GM12872 (cell line): ENCODE data around the gene PLXNB2.

Experiments
- CTCF ChIP-seq: IDR thresholded peaks from 3 replicates; pipeline ENCODE4 v1.5.1; 2011; ENCODE audit warnings: low read depth, mild to moderate bottlenecking, low read length, moderate library complexity; ENCODE audit not compliant: insufficient read depth

The PLXNB2 gene

DNA sequence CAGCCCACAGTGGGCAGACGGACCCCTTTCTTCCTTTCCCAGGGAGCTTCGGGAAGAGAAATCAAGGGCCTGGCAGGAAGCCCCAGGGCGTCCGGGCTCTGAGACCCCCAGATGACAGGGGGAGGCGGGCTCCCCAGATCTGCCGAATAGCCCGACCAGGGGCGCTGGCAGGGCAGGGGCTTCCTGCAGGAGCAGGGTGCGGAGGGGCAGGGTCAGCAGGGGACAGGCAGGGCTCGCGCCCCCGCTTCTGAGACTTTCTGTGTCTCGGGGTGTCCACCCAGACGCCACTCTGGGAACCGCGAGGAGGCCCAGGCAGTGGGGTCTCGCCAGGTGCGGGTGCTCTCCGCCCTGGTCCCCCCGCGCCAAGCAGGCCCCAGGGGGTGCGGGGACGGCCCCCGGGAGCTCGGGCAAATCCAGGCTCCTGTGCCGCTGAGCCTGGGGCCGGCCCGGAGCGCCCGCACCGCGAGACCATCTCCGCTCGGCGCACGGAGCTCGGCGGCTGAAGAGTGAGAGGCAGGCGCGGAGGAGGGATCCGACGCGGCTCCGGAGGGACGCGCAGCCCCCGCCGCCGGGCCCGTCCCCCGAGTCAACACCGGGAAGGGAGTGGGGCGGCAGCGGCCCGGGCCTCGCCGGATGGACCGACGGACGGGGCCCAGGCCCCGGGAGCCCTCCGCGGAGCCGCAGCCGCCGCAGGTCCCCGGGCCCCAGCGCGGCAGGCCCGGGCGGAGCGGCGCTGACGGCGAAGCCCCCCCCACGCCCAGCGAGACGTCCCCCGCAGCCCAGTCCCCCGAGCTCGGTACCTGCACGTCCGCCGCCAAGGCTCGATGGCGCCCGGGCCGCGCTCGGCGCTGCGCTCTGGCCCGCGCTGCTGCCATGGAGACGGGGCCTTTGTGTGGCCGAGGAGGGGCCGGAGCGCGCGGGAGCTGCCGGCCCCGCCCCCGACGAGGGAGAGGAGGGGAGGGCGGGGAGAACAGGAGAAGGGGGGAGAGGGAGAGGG lies at the start of gene PLXNB2:
PLXNB2 (minus strand) TSS at position 894 of the 997 bp plus-strand sequence. CDS start 17,062 bp downstream, outside the sequence.
- TF ChIP-seq CTCF: no peak

GRCh38 chr22:50357222-50357621 lies 49.8 kb upstream of the PLXNB2 start:
- TF ChIP-seq CTCF: no peak

- TF ChIP-seq CTCF: no peak
Measured at GRCh38 chr22:50356186-50356585, 48.7 kb upstream of the PLXNB2 start.

GRCh38 chr22:50348058-50348457 lies 40.6 kb upstream of the PLXNB2 start:
- no peak for TF ChIP-seq CTCF

- TF ChIP-seq CTCF: no peak
Measured at GRCh38 chr22:50347157-50347556, 39.7 kb upstream of the PLXNB2 start.

DNA sequence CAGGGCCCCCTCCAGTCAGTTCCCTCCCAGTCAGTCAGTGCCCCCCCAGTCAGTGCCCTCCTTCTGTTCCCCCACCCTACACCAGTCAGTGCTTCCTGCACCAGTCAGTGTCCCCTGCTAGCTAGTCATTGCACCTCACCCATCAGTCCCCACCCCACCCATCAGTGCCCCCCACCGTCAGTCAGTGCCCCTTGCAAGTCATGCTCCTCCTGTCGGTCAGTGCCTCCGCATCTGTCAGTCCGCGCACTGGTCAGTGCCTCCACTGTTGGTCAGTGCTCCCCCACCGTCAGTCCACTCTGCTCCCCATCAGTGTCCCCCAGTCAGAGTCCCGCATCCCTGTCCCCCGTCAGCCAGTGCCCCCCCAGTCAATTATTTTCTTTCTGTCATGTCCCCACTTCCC lies 39.0 kb upstream of the PLXNB2 start:
- no peak for TF ChIP-seq CTCF

DNA sequence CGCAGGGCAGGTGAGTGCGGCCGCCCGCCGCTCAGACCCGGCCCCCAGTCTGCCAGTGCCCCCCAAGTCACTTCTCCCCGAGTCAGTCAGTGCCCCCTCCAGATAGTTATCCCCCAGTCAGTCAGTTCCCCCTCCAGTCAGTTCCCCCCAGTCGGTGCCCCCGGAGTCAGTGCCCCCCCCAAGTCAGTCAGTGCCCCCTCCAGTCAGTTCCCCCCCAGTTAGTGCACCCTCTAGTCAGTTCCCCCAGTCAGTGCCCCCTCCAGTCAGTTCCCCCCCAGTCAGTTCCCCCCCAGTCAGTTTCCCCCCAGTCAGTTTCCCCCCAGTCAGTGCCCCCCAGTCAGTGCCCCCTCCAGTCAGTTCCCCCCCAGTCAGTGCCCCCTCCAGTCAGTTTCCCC lies 36.1 kb upstream of the PLXNB2 start:
- TF ChIP-seq CTCF: no peak
